Hematopoietic multipotent progenitor cell treated with erythropoietin and hydrocortisone succinate and interleukin-3 and kit ligand, for 6 days (in vitro differentiated cells): ENCODE measurements around the gene PDIA3.
"Not testable (repeated sequence)": the region's sequence is repeated elsewhere in the genome, so short reads cannot be mapped to it uniquely, and the experiment has no call there.

Experiments
- DNase-seq: peaks from one replicate; pipeline ENCODE4 v3.0.0-alpha.2; 2015

The PDIA3 gene

DNA sequence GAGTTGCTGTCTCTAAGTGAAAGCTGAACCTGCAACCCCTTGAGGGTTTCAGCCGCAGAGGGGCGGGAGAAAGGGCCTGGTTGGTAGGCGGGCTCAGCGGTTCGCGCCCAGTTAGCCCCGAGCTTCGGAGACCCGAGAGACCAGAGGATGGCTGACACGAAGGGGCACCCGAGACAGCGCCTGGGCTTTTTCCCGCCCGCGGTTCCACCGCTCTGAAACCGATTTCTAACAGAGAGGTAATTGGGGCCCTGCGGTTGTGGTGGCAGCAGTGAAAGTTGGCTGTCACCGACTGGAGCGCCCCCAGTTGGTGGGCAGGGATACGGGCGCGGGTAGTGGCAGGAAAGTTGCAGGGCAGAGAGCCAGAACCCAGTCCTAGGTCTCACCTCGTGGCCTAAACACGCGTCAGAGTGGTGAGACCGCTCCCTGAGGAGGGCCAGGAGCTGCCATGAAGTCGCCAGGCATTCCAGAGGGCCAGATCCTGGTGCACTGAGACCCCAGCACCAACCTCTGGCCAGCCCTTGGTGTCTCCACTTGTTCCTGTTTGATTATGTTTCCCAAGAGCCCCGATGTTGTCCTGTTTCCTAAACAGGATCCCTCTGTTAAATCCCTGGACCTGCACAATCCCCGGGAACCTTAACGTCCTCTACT is 31.2 kb downstream of the PDIA3 start:
- DNase-seq = peak; percentile 94

DNA sequence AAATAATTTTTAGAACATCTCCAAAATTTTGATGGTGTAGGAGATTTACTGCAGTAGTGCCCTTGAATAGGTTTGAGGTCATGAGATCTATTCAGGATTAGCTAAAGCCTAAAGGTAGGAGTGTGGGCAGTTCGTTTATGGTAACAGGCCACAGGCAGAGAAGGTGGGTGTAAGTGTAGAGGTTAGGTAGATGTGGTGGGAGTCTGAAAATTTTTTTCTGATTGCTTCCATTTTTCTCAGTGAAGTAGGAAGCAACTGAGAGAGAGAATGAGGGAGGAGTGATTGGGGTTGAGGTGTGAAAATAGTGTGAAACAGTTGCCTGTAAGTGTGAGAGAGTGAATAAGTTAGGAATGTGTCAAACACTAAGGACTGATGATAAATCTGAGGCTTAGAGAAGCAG is 32.8 kb downstream of the PDIA3 start:
- DNase-seq = no peak

DNA sequence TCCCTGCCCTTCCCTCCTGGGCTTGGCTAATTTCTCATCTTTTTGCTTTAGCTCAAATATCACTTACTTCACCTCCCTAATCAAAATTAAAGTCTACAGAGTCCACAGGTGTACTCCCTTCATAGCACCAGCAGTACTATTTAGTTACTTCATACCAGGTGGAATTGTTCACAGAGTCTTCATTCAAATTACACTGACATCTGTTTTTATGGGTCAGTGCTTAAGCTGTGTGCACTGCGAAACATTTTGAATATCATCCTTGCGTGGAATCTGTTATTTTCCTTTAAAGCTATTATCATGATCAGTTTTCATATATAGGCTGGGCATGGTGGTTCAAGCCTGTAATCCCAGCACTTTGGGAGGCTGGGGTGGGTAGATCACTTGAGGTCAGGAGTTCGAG is 43.2 kb downstream of the PDIA3 start:
- DNase-seq = no peak

DNA sequence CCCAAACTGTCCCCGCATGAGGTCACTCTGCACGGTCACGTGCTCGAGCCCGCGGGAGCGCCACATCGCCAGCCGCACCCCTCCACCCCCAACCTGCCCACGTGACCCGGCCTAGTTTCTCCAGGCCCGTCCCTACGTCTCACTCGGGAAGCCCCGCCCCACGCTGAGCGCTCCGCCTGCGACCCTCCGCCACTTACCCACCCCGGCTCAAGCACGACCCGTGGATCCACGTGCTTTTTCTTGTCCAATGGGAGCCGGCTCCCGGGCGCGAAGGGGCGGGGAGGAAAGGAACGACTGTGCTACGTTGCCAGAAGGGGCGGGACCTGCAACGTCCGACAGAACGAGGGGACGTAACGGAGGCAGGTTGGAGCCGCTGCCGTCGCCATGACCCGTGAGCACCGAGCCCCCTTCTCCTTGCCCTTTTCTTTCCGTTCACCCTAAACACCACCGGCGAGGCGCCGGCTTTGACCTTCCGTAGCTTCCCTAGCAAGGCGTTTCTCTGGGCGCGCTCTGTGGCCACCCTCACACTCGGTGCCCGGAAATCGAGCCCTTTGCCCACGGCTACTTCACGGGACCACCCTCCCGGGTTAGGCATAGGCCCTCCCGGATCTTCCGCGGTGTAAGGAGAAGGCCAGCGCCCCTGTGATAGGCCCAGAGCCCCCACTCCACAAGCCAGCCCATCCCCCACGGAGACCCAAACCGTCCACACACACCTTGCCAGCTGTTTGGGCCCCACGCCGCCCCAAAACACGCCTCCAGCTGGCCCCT is 45.9 kb downstream of the PDIA3 start, which contains the start of gene SERF2:
Gene SERF2 (plus strand): TSS at position 328 of the 768 bp plus-strand sequence. CDS start 57 bp downstream, at position 385.
- peak; percentile 99 for DNase-seq

DNA sequence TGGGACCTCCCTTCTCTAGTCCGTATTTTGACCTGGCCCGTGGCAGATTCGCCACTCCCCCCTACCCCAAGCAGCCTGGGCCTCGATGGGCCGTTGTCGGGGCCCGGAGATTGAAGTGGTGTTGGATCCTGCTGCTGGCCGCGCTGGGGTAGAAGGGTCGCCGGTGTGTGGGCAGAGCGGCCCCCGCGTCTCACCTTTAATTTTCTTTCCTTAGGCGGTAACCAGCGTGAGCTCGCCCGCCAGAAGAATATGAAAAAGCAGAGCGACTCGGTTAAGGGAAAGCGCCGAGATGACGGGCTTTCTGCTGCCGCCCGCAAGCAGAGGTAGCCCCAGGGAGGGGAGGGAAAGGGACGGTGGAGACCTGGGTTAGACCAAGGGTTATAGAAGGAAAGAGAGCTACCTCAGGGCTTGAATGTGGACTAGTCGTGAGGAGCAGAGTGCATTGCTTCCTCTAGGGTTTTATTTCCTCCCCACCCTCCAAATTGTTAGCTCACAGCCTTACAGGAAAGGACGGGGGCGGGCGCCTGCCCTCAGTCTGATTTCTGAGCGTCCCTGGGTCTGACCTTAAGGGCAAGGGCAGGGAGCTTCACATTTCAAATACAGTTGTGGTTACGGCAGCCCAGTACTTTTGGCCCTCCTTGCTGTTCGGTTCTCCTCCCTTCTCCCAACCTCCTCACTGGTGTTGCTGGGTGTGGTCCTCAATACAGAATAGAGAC is 46.7 kb downstream of the PDIA3 start:
- peak; percentile 57 for DNase-seq

DNA sequence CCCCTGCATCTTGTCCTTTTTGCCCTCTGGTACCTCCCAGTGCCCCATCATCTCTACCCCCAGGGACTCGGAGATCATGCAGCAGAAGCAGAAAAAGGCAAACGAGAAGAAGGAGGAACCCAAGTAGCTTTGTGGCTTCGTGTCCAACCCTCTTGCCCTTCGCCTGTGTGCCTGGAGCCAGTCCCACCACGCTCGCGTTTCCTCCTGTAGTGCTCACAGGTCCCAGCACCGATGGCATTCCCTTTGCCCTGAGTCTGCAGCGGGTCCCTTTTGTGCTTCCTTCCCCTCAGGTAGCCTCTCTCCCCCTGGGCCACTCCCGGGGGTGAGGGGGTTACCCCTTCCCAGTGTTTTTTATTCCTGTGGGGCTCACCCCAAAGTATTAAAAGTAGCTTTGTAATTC is 47.4 kb downstream of the PDIA3 start:
- no peak for DNase-seq

DNA sequence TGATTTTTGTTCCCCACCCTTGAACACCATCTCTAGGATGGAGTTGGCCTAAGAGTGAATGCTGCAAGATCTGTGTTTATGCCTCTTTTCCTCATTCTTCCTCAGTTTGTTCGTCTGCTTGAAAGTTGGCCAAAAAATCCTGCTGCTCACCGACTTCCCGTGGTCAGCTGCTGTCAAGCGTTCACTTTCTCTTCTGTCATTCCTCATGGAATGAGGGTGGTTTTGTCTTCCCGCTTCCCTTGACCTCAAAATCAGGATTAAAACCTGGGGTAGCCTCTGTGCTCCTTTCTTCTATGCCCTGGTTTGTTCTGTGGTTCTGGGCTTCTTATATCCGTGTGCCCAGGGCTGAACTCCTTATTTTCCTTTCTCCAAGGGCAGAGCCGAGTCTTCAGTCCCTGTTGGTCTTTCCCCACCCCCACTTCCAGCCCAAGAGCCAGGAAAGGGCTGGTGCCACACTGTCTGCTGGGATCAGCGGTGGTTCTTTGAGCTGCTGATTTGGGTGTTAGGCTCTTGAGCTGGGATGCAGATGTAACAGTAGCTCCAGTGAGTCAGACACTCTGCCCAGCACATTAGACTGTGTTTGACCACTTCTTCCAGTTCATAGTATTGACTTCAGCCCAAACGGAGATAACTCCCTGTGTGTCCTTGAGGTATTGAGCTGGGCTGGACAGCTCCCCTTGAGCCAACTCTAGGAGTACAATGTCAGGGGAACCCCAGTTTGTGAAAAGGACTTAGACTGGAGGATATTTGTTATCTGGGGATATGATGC is 48.2 kb downstream of the PDIA3 start:
- no peak for DNase-seq

DNA sequence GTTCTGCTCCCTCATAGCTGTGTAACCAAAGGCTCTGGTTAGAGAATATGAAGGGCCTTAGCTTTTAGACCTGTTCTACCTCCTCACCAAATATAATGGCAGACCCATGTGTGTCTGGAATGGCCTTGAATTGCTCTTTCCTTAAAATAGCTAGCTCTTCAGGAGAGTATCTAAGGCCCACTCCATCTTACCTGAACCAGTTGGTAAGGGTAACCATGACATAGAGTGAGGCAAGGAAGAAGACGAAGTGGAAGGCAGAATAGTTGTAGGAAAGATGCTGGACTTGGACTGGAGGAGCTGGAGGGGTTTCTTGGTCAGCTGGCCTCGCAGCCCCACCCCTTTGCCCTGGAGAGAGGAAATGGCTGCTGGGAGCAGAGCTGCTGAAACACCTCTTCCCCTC is 49.0 kb downstream of the PDIA3 start:
- no peak for DNase-seq

DNA sequence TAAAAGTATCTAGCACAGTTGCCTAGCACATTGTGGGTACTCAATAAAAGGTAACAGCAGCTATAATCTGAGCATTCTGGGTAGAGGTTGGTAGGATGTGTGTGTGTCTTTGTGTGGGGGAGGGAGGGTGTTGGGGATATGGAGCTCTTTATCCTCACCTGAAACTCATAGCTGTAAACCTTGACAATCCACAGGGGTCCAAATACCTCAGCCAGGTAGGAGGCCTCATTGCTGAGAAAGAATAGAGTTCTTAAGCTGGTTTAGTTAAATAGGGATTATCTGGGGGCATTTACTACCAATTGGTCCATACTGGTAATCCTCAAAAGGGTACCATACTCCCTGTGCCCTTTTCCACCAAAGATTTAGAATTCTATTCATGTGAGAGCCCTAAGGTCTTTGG is 49.8 kb downstream of the PDIA3 start:
- DNase-seq = no peak

DNA sequence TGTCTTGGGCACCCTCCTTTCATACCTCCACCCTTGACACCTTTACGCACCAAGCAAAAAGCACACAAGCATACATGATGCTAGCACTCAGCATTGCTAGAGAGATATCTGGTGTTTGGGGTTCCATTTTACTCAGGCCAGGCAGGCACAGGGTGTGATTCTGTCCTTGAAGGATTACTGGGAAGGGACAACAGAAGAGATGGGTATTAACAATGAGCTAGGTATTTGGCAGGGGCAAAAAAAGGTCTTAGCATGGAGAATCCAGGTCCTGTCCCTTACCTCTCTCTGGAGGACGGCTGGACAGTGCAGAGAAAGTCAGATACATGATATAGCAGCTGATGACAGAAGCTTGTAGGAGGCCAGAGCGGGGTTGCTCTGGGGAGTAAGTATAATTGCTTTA is 50.3 kb downstream of the PDIA3 start:
- DNase-seq = no peak

DNA sequence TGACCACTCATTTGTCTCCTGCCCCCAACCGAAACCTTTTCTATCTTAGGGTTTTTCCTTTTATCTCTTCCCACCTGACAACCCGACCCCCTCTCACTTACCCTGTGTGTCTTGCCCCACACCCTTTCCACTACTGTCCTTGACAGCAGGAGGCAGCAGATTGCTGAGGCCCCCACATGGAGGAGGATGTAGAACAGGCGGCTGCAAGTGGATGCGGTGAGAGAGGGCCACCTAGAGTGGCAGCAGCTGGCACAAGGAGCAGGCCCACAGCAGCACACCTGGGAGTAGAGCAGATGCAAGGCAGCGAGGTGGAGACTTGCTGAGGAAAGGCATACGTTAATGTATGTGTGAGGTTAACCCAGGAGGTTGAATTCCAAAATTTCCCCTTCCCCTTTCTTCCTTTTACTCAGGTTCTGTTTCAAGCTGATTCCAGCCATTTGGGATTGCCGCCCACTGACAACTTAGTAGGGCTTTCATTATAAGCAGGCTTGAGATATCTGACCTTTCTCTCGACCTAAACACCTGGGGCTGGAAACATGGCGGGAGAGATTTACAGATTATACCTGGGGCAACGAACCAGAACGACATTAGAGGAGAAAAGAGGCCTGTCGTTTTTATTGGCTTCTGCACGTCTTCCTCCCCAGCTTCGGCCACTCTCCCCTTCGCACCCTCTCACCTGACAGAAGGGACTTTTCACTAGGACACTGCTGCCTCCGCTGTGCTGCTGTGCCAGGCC is 53.1 kb downstream of the PDIA3 start:
- DNase-seq = no peak

DNA sequence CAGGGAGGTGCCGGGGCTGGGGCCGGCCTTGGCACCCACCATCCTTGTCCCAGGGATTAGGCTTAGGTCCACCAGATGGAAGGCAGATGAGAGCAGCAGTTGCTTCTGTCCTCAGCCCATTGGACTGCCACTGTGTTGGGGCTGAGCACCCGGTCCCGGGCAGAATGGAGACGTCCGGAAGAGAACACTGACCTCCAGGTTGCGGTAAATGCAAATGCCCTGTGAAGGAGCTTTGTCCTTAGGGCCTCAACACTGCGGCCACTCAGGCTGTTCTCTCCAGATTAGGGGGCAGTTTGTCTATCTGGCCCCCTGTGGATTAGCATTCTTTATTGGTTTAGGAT is 53.7 kb downstream of the PDIA3 start, which contains the start of gene SERINC4:
Gene SERINC4 (minus strand): TSS at position 276 of the 341 bp plus-strand sequence. CDS start 234 bp downstream, at position 42.
- no peak for DNase-seq

DNA sequence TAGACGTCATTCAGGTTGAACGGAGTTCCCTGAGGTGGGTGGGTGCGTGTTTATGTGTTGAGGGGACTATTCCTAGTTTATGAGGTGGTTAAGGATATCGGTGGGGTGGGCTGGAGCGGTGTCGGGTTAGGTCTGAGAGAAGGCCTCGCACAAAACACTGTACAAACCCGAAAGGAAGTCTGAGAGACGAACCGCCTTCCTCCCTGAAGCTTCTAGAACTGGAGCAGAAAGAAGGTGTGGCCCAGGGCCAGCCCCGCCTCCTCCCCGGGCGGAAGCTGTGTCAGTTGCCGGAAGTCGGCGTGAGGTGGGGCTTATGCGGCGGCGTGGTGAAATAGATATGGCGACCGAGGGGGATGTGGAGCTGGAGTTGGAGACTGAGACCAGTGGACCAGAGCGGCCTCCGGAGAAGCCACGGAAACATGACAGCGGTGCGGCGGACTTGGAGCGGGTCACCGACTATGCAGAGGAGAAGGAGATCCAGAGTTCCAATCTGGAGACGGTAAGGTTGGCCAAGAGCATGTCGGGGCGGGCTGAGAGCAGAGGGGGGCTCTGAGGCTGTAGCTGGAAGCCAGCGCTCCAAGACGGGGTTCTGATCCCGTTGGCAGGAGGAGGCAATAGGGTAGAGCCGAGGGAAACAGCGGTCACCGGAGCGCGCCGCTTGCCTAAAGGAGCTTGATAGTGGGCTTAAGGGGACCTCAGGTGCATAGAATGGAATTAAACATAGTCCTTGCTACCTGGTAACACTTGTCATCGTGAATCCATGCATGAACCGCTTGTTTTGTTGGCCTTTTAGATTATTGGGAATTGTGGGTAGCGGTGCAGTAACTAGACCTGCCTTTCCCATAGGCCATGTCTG is 54.3 kb downstream of the PDIA3 start, which contains the start of gene HYPK:
Gene HYPK (plus strand): TSS at position 314 of the 856 bp plus-strand sequence. CDS start 24 bp downstream, at position 338.
- DNase-seq = peak; percentile 95

DNA sequence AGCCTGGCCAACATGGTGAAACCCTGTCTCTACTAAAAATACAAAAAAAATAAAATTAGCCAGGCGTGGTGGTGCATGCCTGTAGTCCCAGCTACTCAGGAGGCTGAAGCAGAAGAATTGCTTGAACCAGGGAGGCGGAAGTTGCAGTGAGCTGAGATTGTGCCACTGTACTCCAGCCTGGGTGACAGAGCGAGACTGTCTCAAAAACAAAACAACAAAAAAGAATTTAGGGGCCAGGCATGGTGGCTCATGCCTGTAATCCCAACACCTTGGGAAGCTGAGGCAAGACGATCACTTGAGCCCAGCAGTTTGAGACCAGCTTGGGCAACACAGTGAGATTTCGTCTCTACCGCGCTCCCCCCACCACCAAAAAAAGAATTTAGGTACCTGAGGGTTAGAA is 56.4 kb downstream of the PDIA3 start:
- DNase-seq = not testable (repeated sequence)

DNA sequence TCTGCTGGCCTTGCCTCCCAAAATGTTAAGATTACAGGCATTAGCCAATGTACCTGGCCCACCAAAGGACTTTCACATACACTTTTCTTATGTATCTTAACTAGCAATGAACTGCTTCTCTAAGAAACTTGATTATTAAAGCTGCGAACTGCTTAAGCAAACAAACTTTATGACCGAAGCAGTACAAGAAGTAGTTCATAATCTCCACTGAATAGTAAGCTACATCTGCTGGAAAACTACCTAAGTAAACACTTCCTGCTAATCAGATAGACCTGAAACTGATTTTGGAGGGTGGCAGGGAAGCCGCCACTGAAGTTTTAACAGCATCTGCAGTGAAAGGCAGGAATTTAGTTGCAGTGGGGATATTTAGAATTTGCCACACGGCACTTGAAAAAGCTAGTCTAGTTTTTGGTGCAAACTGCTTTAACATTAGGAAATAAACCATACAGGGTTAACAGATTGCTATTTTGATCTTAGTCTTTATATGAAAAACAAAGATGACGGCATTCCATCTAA is 62.3 kb downstream of the PDIA3 start:
- no peak for DNase-seq

DNA sequence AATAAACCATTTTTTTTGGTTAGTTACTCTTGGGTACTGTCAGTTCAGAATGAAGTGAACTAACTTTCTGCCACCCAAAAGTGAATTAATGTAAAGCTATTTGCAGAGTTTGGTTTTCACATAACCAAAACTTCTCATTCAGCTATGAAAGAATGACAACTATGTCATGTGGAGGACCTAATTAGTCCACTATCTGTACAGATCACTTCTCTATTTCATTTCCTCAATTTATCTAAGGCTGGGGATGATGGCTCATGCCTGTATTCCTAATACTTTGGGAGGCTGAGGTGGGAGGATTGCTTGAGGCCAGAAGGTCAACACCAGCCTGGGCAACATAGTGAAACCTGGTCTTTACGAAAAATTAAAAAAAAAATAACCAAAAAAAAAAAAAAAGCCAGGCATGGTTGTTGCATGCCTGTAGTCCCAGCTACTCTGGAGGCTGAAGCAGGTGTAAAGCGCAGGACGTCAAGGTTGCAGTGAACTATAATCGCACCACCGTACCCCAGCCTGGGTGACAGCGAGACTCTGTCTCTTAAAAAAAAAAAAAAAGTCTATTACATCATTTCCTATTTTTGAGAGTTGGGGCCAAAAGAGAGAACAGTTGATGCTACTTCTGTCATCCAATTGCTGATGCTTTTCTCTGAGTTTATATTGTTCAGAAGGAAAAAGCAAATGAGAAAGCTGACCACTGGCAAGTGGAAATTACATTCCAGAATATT is 62.9 kb downstream of the PDIA3 start:
- DNase-seq = no peak

DNA sequence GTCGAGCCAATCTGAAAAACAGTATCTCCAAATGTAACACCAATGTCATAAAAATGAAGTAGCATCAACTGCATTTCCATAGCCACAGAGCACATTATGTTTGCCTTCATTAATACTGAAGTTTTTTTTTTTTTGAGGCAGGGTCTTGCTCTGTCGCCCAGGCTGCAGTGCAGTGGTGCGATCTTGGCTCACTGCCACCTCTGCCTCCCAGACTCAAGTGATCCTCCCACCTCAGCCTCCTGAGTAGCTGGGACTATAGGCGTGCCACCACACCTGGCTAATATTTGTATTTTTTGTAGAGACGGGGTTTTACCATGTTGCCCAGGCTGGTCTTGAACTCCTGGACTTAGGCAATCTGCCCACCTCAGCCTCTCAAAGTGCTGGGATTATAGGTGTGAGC is 68.8 kb downstream of the PDIA3 start:
- DNase-seq = not testable (repeated sequence)

DNA sequence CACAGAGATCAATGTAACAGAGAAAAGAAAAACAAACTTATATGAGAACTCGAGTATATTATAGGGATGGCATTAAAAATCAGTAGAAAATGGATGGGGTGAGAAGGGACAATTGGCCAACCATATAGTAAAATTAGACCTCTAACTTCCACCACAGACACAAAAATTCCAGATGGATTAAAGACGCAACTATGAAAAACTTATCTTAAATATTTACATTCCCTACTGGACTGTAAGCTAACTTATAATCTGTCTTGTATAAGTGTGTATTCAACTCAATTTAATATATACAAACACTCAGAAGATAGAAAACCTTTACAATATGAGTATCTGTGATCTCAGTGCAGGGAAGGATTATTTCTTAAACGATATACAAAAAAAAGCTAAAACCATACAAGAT is 75.3 kb downstream of the PDIA3 start:
- no peak for DNase-seq
